Measurements from ENCODE around the gene RINL. TPM values are rescaled to one million over a fixed set of nuclear protein-coding genes. Genes with fewer than 3 reads are reported as not detected.

Gene RINL
- total RNA-seq, 1 donor from 2014 or later = 14.1 TPM

GRCh38 chr19:38849147-38849859 is 28.8 kb downstream of the RINL start:
- DNase-seq (ENCODE audit: low spot score) = peak; percentile 98

- no peak for DNase-seq (ENCODE audit: low spot score)
These were observed 29.6 kb downstream of the RINL start for GRCh38 chr19:38848299-38849146.

GRCh38 chr19:38846097-38846496 is 32.0 kb downstream of the RINL start:
- DNase-seq (ENCODE audit: low spot score) = no peak

GRCh38 chr19:38845374-38846024 is 32.6 kb downstream of the RINL start:
- DNase-seq (ENCODE audit: low spot score) = no peak

- no peak for DNase-seq (ENCODE audit: low spot score)
These were observed 33.9 kb downstream of the RINL start for GRCh38 chr19:38844093-38844686.

- no peak for DNase-seq (ENCODE audit: low spot score)
These were observed 34.8 kb downstream of the RINL start for GRCh38 chr19:38843175-38843758.

GRCh38 chr19:38842439-38843174 is 35.5 kb downstream of the RINL start:
- no peak for DNase-seq (ENCODE audit: low spot score)

GRCh38 chr19:38841787-38842438 is 36.2 kb downstream of the RINL start:
- DNase-seq (ENCODE audit: low spot score) = no peak

- DNase-seq (ENCODE audit: low spot score) = no peak
These were observed 36.8 kb downstream of the RINL start for GRCh38 chr19:38841180-38841766.

- no peak for DNase-seq (ENCODE audit: low spot score)
These were observed 37.5 kb downstream of the RINL start for GRCh38 chr19:38840583-38840968.

- no peak for DNase-seq (ENCODE audit: low spot score)
These were observed 38.1 kb downstream of the RINL start for GRCh38 chr19:38839816-38840582.

- DNase-seq (ENCODE audit: low spot score) = no peak
These were observed 38.9 kb downstream of the RINL start for GRCh38 chr19:38838986-38839761.

- peak; percentile 63 for DNase-seq (ENCODE audit: low spot score)
These were observed 39.7 kb downstream of the RINL start for GRCh38 chr19:38838208-38838985.

GRCh38 chr19:38837656-38838121 is 40.4 kb downstream of the RINL start:
- DNase-seq (ENCODE audit: low spot score) = no peak

GRCh38 chr19:38836983-38837626 is 41.0 kb downstream of the RINL start:
- DNase-seq (ENCODE audit: low spot score) = no peak

GRCh38 chr19:38836159-38836982 is 41.7 kb downstream of the RINL start:
- no peak for DNase-seq (ENCODE audit: low spot score)

All from ureter (tissue), 1 donor.